OCI-LY7 (cell line): ENCODE results near the gene USP34. TPM values are rescaled to one million over a fixed set of nuclear protein-coding genes. Genes with fewer than 3 reads are reported as not detected.

Experiments used
- BruUV-seq: library from RNA; stranded (reverse); fragments of 400-500 nt; replicated peaks from 2 replicates; lab custom pipeline; 2021; lab: Mats Ljungman, UMichigan
- CTCF ChIA-PET: fragments of 300-600 bp; sonication (Branson Sonifier 250); formaldehyde crosslinking; loops from one replicate; lab custom pipeline; 2022; ENCODE audit warnings: antibody characterized with exemption; ENCODE audit not compliant: unreplicated experiment; lab: Charles Lee
- POLR2A ChIA-PET: fragments of 300-600 bp; sonication (Branson Sonifier 250); formaldehyde crosslinking; loops from one replicate; lab custom pipeline; 2022; ENCODE audit warnings: antibody characterized with exemption; lab: Charles Lee
- DNase-seq: peaks from one replicate; pipeline ENCODE4 v3.0.0-alpha.2; 2015; ENCODE audit warnings: low spot score
- H2AFZ ChIP-seq: fragments of 200-600 bp; sonication (generic), shearing (Covaris generic); 2 replicates; pipeline ENCODE4 v1.6.1; 2014; ENCODE audit warnings: mild to moderate bottlenecking, antibody characterized with exemption, low read length, moderate library complexity
- H3K27ac ChIP-seq: fragments of 200-600 bp; sonication (generic); 2 replicates; pipeline ENCODE4 v1.5.1; 2014; ENCODE audit warnings: mixed run types, low read depth, mild to moderate bottlenecking, moderate library complexity, low read length, inconsistent platforms; ENCODE audit not compliant: poor library complexity, severe bottlenecking
- H3K36me3 ChIP-seq: fragments of 200-600 bp; sonication (generic); 2 replicates; pipeline ENCODE4 v1.6.1; 2014; ENCODE audit warnings: mild to moderate bottlenecking, antibody characterized with exemption, low read length, moderate library complexity, mixed read lengths; ENCODE audit not compliant: insufficient read depth
- H3K4me1 ChIP-seq: fragments of 200-600 bp; sonication (generic); 2 replicates; pipeline ENCODE4 v1.5.1; 2014; ENCODE audit warnings: mild to moderate bottlenecking, low read length; ENCODE audit not compliant: insufficient read depth, poor library complexity, severe bottlenecking
- H3K4me2 ChIP-seq: fragments of 200-600 bp; sonication (generic); 2 replicates; pipeline ENCODE4 v1.6.1; 2014; ENCODE audit warnings: mild to moderate bottlenecking, low read length
- H3K4me3 ChIP-seq: fragments of 200-600 bp; sonication (generic); 2 replicates; pipeline ENCODE4 v1.5.1; 2014; ENCODE audit warnings: mild to moderate bottlenecking, low read depth, low read length; ENCODE audit not compliant: poor library complexity, severe bottlenecking
- H3K79me2 ChIP-seq: fragments of 200-600 bp; sonication (generic); 2 replicates; pipeline ENCODE4 v1.6.1; 2016; ENCODE audit warnings: low read depth, mild to moderate bottlenecking, low read length, moderate library complexity, mixed read lengths; ENCODE audit not compliant: insufficient read depth
- H3K9me2 ChIP-seq: fragments of 200-600 bp; sonication (generic); 2 replicates; pipeline ENCODE4 v1.6.1; 2016; ENCODE audit warnings: mild to moderate bottlenecking, low read length, mixed read lengths; ENCODE audit not compliant: insufficient read depth
- H3K9me3 ChIP-seq: fragments of 200-600 bp; sonication (generic); 2 replicates; pipeline ENCODE4 v1.6.1; 2014; ENCODE audit warnings: mild to moderate bottlenecking, mixed run types, low read length, mixed read lengths
- H4K20me1 ChIP-seq: fragments of 200-600 bp; sonication (generic); 2 replicates; pipeline ENCODE4 v1.6.1; 2014; ENCODE audit warnings: mild to moderate bottlenecking, antibody characterized with exemption, low read length, moderate library complexity, mixed read lengths; ENCODE audit not compliant: insufficient read depth
- EZH2phosphoT487 ChIP-seq: fragments of 200-600 bp; sonication (generic); IDR thresholded peaks from 2 replicates; pipeline ENCODE4 v1.6.1; 2018; ENCODE audit warnings: low read depth, borderline replicate concordance, mild to moderate bottlenecking, mixed run types, antibody characterized with exemption, low read length, moderate library complexity, mixed read lengths
- intact Hi-C: fragments of 100-400 bp; cut with micrococcal nuclease; formaldehyde crosslinking; loops from one replicate; pipeline ENCODE4 v1.10.0; 2022; ENCODE audit not compliant: unreplicated experiment
- total RNA-seq, 2 experiments: library from RNA; depleted of rRNA in 1 of 2; stranded (reverse); fragments of >200 nt in 1 of 2; shearing (Covaris generic) in 1 of 2; gene quantifications; 2 replicates each; pipeline ENCODE4 v1.2.3, GENCODE V29; 2014 to 2022
- TF ChIP-seq, protein P1 (sequence below): fragments of 200-600 bp; sonication (generic); conservative IDR thresholded peaks from 2 replicates; pipeline ENCODE4 v1.5.1; 2014; ENCODE audit warnings: mild to moderate bottlenecking, antibody characterized with exemption, low read length, moderate library complexity, mixed read lengths

USP34 gene
- total RNA-seq, 2 experiments from 2014 or later, result 192 to 344 TPM

DNA sequence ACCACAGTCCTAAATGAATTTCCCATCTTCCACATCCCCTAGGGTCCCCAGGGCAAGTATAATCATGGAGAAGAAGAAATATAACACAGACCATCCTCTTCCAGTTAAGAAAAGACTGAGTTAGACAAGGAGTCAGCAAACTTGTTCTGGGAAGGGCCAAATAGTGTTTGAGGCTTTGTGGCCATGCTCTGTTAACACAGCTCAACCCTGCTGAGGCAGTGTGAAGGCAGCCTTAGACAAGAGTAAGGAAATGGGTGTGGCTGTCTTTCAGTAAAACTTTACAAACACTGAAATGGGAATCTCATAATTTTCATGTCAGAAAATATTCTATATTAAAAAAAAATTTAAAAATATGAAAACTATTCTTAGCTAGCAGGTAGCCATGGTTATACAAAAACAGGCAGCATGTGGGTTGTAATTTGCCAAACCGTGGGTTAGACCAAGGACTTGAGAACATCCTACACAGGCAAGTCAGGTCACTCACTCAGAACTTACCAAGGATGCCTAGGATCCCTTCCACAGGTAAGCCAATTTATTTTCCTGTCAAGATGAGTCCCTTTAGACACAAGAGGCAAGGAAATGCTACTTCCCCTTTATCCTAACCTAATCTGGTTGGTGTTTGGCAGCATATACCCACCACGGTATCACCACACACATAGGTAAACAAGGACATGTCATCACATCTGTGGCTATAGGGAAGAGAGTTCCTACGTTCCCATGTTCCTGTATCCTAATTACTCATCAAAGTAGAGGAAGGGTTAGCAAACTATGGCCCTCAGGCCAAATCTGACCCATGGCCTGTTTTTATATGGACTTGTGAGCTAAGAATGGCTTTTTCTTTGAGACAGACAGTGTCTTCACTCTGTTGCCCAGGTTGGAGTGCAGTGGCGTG lies 277.0 kb downstream of the USP34 start:
- Histone ChIP-seq H3K4me3 (no peak overlapping the region), H4K20me1 (no peaks in the 10 kb centered on the region), H3K27ac (no peak overlapping the region), H3K4me2 (no peak overlapping the region), H3K36me3 (peaks cover 92% of the 10 kb centered on the region), H3K4me1 (no peaks in the 10 kb centered on the region), H3K9me2 (no peaks in the 10 kb centered on the region), H3K79me2 (no peaks in the 10 kb centered on the region), H2AFZ (no peak overlapping the region), H3K9me3 (no peaks in the 10 kb centered on the region)
- intact Hi-C loops, result no loop called here
- TF ChIP-seq, protein P1, sequence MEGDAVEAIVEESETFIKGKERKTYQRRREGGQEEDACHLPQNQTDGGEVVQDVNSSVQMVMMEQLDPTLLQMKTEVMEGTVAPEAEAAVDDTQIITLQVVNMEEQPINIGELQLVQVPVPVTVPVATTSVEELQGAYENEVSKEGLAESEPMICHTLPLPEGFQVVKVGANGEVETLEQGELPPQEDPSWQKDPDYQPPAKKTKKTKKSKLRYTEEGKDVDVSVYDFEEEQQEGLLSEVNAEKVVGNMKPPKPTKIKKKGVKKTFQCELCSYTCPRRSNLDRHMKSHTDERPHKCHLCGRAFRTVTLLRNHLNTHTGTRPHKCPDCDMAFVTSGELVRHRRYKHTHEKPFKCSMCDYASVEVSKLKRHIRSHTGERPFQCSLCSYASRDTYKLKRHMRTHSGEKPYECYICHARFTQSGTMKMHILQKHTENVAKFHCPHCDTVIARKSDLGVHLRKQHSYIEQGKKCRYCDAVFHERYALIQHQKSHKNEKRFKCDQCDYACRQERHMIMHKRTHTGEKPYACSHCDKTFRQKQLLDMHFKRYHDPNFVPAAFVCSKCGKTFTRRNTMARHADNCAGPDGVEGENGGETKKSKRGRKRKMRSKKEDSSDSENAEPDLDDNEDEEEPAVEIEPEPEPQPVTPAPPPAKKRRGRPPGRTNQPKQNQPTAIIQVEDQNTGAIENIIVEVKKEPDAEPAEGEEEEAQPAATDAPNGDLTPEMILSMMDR, result no peak
- TF ChIP-seq EZH2phosphoT487, result no peak
- no TSS peak for BruUV-seq
- no peak for DNase-seq
- ChIA-PET POLR2A (interaction anchor here (0.7 kb wide), 1 partner anchor 65 kb away, joined by 3 read pairs; no protein-coding TSS in a partner anchor), CTCF (interaction anchor here (0.6 kb wide), 1 partner anchor 9 kb away, joined by 3 read pairs; no protein-coding TSS in a partner anchor)

DNA sequence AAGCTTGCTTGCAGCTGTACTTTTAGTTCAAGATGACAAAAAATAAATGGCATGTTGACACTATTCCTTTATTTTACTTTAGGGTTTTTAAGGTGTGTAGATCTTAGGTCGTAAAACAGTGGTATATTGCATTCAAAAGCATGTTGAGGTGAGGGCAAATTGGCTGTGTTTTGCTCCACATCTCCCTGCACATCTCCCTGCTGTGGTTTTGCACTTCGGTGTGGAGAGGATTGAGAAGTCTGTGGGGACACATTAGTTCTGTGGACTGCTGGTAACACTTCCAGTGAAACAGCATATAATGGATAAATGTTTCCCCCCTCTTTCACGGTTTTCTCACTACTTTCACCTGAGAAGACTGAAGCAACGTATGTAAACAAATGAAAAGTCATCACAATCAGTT lies 283.8 kb downstream of the USP34 start:
- H2AFZ ChIP-seq, result no peak overlapping the region
- H3K36me3 ChIP-seq, result peaks cover 97% of the 10 kb centered on the region
- no peaks in the 10 kb centered on the region for H3K9me2 ChIP-seq
- H4K20me1 ChIP-seq, result no peaks in the 10 kb centered on the region
- intact Hi-C loops, result no loop called here
- H3K27ac ChIP-seq, result no peak overlapping the region
- POLR2A ChIA-PET, result no interaction called here
- no peak overlapping the region for H3K4me2 ChIP-seq
- BruUV-seq, result no TSS peak
- DNase-seq, result no peak
- H3K4me1 ChIP-seq, result no peaks in the 10 kb centered on the region
- no peaks in the 10 kb centered on the region; the same call in 1 of the 2 replicates for H3K9me3 ChIP-seq
- no peaks in the 10 kb centered on the region for H3K79me2 ChIP-seq
- no peak for TF ChIP-seq EZH2phosphoT487
- TF ChIP-seq, protein P1, result no peak
- H3K4me3 ChIP-seq, result no peak overlapping the region
- CTCF ChIA-PET, result no interaction called here
